GM23338 (cell line): ENCODE results near the gene MYMX. TPM values are rescaled to one million over a fixed set of nuclear protein-coding genes. Genes with fewer than 3 reads are reported as not detected.

Experiments
- CREB1 ChIP-seq: fragments of 250-450 bp; sonication (Bioruptor Pico); IDR thresholded peaks from 2 replicates; pipeline ENCODE4 v1.5.0; 2020; ENCODE audit warnings: low read depth, mild to moderate bottlenecking, moderate library complexity
- EZH2 ChIP-seq: fragments of 200-600 bp; sonication (generic); IDR thresholded peaks from one replicate; pipeline ENCODE4 v1.8.0; 2017; ENCODE audit warnings: antibody characterized with exemption, mild to moderate bottlenecking, low read depth; ENCODE audit not compliant: unreplicated experiment
- JUNB ChIP-seq: IDR thresholded peaks from one replicate; pipeline ENCODE4 v1.6.1; 2016; ENCODE audit warnings: antibody characterized with exemption; ENCODE audit not compliant: unreplicated experiment
- NANOG ChIP-seq: IDR thresholded peaks from 2 replicates; pipeline ENCODE4 v1.6.1; 2016; ENCODE audit warnings: antibody characterized with exemption, borderline replicate concordance
- STAT1 ChIP-seq: IDR thresholded peaks from one replicate; pipeline ENCODE4 v1.6.1; 2016; ENCODE audit warnings: antibody characterized with exemption; ENCODE audit not compliant: unreplicated experiment
- ZNF114 ChIP-seq: fragments of 250-450 bp; sonication (Bioruptor Pico); IDR thresholded peaks from 2 replicates; pipeline ENCODE4 v1.5.0; 2020; ENCODE audit warnings: mild to moderate bottlenecking, moderate library complexity
- polyA plus RNA-seq: library from polyadenylated mRNA; unstranded; fragments of >200 nt; fragmentation: Nextera tagmentation; extraction: Ambion mirVana; gene quantifications from 2 replicates; pipeline ENCODE4 v1.2.1, GENCODE V29; 2016
- total RNA-seq: library from RNA; depleted of rRNA; stranded (reverse); fragments of >200 nt; shearing (Covaris generic); gene quantifications from 2 replicates; pipeline ENCODE4 v1.2.3, GENCODE V29; 2014
- TF ChIP-seq, protein P1 (sequence below): fragments of 250-450 bp; sonication (Bioruptor Pico); IDR thresholded peaks from 2 replicates; pipeline ENCODE4 v1.5.0; 2020; ENCODE audit warnings: mild to moderate bottlenecking, moderate library complexity
- TF ChIP-seq, protein P2 (sequence below): IDR thresholded peaks from one replicate; pipeline ENCODE4 v1.6.1; 2018; ENCODE audit warnings: antibody characterized with exemption; ENCODE audit not compliant: unreplicated experiment
- TF ChIP-seq, protein P3 (sequence below): IDR thresholded peaks from 2 replicates; pipeline ENCODE4 v1.6.1; 2016; ENCODE audit warnings: antibody characterized with exemption

The MYMX gene
- total and polyA plus RNA-seq, 2 experiments from 2014 or later: 2.8 to 7.1 TPM

DNA sequence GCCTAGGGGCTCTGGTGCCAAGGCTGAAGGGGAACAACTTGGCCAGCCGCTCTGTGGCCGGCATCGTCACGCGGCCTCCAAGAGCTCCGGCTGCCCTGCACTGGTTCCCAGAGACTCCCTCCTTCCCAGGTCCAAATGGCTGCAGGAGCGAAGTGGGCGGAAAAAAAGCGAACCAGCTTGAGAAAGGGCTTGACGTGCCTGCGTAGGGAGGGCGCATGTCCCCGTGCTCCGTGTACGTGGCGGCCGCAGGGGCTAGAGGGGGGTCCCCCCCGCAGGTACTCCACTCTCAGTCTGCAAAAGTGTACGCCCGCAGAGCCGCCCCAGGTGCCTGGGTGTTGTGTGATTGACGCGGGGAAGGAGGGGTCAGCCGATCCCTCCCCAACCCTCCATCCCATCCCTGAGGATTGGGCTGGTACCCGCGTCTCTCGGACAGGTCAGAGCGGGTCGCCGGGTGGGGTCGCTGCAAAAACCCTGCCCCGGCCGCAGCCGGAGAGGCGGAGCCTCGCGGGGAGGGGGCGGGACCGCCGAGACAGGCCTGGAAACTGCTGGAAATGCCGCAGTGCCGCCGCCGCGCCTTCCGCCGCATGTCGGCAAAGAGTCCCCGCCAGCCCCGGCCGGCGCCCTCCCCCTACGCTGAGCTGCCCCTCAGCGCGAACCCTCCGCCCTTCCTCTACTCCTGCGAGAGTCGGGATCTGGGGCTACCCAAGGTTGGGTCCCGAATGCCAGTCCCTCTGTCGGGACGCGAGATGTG lies 29.4 kb downstream of the MYMX start (continued):
- TF ChIP-seq, protein P1, sequence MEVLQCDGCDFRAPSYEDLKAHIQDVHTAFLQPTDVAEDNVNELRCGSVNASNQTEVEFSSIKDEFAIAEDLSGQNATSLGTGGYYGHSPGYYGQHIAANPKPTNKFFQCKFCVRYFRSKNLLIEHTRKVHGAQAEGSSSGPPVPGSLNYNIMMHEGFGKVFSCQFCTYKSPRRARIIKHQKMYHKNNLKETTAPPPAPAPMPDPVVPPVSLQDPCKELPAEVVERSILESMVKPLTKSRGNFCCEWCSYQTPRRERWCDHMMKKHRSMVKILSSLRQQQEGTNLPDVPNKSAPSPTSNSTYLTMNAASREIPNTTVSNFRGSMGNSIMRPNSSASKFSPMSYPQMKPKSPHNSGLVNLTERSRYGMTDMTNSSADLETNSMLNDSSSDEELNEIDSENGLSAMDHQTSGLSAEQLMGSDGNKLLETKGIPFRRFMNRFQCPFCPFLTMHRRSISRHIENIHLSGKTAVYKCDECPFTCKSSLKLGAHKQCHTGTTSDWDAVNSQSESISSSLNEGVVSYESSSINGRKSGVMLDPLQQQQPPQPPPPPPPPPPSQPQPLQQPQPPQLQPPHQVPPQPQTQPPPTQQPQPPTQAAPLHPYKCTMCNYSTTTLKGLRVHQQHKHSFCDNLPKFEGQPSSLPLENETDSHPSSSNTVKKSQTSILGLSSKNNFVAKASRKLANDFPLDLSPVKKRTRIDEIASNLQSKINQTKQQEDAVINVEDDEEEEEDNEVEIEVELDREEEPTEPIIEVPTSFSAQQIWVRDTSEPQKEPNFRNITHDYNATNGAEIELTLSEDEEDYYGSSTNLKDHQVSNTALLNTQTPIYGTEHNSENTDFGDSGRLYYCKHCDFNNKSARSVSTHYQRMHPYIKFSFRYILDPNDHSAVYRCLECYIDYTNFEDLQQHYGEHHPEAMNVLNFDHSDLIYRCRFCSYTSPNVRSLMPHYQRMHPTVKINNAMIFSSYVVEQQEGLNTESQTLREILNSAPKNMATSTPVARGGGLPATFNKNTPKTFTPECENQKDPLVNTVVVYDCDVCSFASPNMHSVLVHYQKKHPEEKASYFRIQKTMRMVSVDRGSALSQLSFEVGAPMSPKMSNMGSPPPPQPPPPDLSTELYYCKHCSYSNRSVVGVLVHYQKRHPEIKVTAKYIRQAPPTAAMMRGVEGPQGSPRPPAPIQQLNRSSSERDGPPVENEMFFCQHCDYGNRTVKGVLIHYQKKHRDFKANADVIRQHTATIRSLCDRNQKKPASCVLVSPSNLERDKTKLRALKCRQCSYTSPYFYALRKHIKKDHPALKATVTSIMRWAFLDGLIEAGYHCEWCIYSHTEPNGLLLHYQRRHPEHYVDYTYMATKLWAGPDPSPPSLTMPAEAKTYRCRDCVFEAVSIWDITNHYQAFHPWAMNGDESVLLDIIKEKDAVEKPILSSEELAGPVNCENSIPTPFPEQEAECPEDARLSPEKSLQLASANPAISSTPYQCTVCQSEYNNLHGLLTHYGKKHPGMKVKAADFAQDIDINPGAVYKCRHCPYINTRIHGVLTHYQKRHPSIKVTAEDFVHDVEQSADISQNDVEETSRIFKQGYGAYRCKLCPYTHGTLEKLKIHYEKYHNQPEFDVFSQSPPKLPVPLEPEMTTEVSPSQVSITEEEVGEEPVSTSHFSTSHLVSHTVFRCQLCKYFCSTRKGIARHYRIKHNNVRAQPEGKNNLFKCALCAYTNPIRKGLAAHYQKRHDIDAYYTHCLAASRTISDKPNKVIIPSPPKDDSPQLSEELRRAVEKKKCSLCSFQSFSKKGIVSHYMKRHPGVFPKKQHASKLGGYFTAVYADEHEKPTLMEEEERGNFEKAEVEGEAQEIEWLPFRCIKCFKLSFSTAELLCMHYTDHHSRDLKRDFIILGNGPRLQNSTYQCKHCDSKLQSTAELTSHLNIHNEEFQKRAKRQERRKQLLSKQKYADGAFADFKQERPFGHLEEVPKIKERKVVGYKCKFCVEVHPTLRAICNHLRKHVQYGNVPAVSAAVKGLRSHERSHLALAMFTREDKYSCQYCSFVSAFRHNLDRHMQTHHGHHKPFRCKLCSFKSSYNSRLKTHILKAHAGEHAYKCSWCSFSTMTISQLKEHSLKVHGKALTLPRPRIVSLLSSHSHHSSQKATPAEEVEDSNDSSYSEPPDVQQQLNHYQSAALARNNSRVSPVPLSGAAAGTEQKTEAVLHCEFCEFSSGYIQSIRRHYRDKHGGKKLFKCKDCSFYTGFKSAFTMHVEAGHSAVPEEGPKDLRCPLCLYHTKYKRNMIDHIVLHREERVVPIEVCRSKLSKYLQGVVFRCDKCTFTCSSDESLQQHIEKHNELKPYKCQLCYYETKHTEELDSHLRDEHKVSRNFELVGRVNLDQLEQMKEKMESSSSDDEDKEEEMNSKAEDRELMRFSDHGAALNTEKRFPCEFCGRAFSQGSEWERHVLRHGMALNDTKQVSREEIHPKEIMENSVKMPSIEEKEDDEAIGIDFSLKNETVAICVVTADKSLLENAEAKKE: no peak
- TF ChIP-seq ZNF114 (CRISPR knock-in tag) (peak; percentile 54; the same call in 1 of the 2 replicates), EZH2 (no peak), JUNB (no peak), NANOG (no peak), STAT1 (no peak), CREB1 (CRISPR knock-in tag) (peak; percentile 89)
- TF ChIP-seq, protein P2, sequence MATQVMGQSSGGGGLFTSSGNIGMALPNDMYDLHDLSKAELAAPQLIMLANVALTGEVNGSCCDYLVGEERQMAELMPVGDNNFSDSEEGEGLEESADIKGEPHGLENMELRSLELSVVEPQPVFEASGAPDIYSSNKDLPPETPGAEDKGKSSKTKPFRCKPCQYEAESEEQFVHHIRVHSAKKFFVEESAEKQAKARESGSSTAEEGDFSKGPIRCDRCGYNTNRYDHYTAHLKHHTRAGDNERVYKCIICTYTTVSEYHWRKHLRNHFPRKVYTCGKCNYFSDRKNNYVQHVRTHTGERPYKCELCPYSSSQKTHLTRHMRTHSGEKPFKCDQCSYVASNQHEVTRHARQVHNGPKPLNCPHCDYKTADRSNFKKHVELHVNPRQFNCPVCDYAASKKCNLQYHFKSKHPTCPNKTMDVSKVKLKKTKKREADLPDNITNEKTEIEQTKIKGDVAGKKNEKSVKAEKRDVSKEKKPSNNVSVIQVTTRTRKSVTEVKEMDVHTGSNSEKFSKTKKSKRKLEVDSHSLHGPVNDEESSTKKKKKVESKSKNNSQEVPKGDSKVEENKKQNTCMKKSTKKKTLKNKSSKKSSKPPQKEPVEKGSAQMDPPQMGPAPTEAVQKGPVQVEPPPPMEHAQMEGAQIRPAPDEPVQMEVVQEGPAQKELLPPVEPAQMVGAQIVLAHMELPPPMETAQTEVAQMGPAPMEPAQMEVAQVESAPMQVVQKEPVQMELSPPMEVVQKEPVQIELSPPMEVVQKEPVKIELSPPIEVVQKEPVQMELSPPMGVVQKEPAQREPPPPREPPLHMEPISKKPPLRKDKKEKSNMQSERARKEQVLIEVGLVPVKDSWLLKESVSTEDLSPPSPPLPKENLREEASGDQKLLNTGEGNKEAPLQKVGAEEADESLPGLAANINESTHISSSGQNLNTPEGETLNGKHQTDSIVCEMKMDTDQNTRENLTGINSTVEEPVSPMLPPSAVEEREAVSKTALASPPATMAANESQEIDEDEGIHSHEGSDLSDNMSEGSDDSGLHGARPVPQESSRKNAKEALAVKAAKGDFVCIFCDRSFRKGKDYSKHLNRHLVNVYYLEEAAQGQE: no peak
- TF ChIP-seq, protein P3, sequence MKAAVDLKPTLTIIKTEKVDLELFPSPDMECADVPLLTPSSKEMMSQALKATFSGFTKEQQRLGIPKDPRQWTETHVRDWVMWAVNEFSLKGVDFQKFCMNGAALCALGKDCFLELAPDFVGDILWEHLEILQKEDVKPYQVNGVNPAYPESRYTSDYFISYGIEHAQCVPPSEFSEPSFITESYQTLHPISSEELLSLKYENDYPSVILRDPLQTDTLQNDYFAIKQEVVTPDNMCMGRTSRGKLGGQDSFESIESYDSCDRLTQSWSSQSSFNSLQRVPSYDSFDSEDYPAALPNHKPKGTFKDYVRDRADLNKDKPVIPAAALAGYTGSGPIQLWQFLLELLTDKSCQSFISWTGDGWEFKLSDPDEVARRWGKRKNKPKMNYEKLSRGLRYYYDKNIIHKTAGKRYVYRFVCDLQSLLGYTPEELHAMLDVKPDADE: no peak
